Inflammatory macrophage (primary cell): ENCODE results near the gene C22orf15.

ENCODE experiments used
- DNase-seq, 2 donors: peaks; one replicate each; pipeline ENCODE4 v3.0.0-alpha.2; 2020 to 2022

The C22orf15 gene

GRCh38 chr22:23789638-23790037 is 26.8 kb downstream of the C22orf15 start:
- DNase-seq: no peak

DNA sequence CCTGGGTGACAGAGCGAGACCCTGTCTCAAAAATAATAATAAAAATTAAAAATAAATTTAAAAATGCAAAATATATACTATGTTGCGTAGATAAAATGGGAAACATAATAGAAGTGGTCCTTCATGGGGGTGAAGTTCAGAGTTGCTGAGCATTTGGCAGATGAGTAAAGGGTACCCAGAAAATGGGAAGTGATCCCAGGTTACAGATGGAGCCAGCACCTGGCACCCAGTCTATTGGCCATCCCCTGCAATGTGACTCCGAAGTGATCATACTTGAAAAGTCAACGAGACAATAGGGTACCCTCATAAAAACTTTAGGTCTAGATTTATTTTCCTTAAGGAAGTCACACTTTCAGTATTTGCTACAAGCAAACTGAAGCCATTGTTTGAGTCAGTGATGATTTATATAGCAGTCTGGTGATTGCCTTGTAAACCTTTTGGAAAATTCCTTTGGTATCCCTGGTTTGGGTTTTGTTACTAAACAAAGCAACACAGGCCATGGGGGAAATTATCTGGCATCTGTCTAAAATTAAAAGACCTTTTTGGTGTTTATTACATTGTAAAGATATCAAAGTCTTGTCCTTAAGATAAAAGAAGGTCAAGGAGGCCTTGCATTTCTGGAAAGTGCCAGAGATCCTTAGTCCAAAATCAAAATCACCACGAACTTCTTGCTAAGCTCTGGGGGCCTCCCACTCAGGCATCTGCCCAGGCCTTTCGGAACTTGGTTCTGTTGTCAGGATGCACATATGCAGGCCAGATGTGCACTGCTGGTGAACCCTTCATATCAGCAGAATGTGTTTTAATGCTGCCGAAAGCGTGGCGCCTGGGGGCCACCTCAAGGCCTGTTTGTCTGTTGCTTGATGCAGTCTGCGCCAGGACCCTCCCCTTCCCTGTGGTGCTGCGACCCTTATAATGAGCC is 28.3 kb downstream of the C22orf15 start:
- DNase-seq: no peak

DNA sequence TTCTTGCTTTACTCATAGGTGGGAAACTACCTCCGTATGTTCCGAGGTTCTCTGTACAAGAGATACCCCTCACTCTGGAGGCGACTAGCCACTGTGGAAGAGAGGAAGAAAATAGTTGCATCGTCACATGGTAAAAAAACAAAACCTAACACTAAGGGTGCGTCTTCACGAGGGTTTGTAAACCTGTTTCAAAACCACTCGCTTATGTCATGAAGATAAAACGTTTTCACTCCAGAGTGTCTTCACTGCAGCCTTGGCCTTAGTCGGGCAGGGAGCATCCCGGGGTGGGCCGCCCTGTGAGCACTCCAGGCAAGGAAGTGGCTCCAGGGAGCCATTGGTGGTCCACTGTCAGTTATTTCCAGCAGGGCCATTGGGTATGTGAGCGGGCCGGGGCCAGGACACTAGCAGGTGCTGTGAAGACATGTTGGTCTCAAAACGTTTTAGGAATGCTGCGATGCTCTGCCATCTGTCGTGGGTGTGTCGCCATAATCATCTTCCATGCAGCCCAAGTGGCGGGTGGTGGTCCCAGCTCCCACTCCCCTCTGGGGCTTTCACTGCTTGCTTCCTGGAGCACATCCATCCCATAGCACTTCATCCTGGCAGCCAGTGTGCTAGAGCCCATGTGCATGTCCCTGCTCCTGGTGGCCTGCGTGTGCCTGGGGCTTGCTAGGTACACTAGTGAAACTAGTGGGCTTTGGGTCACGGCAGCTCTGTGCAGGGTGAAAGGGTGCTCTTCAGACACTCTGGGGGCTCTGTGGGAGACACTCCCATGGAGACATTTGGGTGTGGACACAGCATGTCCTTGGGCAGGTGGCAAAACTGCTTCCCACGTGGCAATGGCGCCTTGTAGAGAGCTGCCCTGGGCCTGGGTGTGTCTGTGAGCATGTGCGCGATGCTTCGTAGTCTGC is 29.2 kb downstream of the C22orf15 start:
- no peak for DNase-seq

GRCh38 chr22:23793326-23793725 is 30.5 kb downstream of the C22orf15 start:
- DNase-seq: no peak

- DNase-seq: no peak
These were observed 33.7 kb downstream of the C22orf15 start for GRCh38 chr22:23796461-23796860.

- DNase-seq: no peak
These were observed 37.8 kb downstream of the C22orf15 start for GRCh38 chr22:23800297-23801237.

GRCh38 chr22:23801238-23801821 is 38.5 kb downstream of the C22orf15 start:
- no peak for DNase-seq

DNA sequence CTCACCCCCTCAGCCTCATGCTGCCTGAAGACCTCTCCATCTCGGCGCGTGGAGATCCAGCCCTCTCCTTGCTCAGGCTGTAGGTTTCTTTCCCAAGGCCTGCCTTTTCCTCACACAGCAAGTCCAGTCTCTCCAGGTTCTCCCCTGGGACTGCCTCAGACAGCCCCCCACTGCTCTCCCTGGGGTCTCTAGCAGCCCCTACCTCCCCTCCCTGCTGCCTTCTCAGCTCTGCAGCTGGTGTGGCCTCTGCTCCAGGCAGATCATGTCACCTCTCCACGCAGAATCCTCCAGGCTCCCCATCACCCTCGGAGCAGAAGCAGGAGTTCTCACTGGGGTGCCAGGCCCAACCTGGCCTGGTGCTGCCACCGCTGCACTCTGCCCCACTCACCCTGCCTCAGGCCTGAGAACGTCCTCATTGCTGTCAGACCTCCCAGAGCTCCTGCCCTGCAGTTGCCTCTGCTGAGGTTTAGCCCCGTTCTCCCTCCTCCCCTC is 39.1 kb downstream of the C22orf15 start:
- DNase-seq: no peak

- no peak for DNase-seq
These were observed 40.4 kb downstream of the C22orf15 start for GRCh38 chr22:23803001-23803819.

DNA sequence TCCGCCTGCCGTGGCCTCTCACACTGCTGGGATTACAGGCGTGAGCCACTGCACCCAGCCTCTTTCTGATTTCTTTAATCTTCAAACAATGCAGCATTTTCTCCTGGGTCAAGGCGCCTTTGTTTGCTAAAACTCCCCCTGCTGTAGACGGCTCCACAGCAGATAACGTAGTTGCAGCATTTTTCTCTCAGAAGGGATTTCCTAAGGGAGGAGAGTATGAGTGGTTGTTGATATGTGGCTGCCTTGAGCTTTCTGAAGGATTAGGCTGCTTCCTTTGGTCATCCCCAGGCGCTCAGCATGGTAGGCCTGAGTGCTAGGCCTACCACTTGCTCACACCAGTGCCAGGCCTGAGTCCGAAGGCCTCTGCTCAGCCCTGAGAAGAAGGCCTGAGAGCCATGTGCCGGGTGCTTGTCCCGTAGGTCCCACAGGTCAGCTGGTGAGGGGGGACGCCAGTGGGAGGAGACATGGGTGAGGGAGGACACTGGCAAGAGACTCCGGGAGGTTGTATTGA is 42.0 kb downstream of the C22orf15 start:
- no peak for DNase-seq

DNA sequence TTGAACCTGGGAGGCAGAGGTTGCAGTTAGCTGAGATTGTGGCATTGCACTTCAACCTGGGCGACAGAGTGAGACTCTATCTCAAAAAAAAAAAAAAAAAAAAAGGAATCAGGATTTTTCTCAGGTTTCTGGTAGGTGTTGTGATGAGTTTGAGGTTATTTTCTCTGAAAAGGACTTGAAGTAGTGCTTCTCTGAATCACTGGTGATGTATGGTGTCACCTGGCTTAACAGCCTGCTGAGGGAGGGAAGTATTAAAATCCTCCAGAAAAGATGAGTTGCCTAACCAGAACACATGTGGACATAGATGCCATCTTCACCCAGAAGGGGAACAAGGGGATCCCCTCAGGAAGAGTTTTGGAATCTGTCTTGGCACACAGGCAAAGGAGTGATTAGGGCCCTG is 44.0 kb downstream of the C22orf15 start:
- no peak for DNase-seq

- DNase-seq: no peak
These were observed 49.6 kb downstream of the C22orf15 start for GRCh38 chr22:23812378-23812777.
